SK-N-SH treated with all-trans-retinoic acid at 6 μM for 48 hours (cell line): ENCODE measurements around the gene C5.

Experiments used
- ATAC-seq: fragments of 200-7000 bp; cut with Tn5 transposase; 3 replicates; pipeline ENCODE4 v1.9.1; 2020; ENCODE audit warnings: mild to moderate bottlenecking, moderate library complexity
- ARNTL ChIP-seq: fragments of 450-650 bp; formaldehyde crosslinking; IDR thresholded peaks from 2 replicates; pipeline ENCODE4 v1.5.0; 2020; ENCODE audit warnings: low read depth, mild to moderate bottlenecking, moderate library complexity, borderline replicate concordance
- BACH2 ChIP-seq: fragments of 250-450 bp; sonication (Bioruptor Pico); IDR thresholded peaks from 2 replicates; pipeline ENCODE4 v1.9.0; 2021; ENCODE audit warnings: mild to moderate bottlenecking, borderline replicate concordance
- CSDC2 ChIP-seq: fragments of 250-450 bp; sonication (Bioruptor Pico); IDR thresholded peaks from 2 replicates; pipeline ENCODE4 v1.5.0; 2020; ENCODE audit warnings: mild to moderate bottlenecking, moderate library complexity
- ESRRG ChIP-seq: fragments of 250-450 bp; sonication (Bioruptor Pico); IDR thresholded peaks from 2 replicates; pipeline ENCODE4 v1.6.1; 2021; ENCODE audit warnings: mild to moderate bottlenecking
- GLIS3 ChIP-seq: fragments of 250-450 bp; sonication (Bioruptor Pico); IDR thresholded peaks from 2 replicates; pipeline ENCODE4 v1.5.0; 2020; ENCODE audit warnings: mild to moderate bottlenecking, moderate library complexity
- ISL1 ChIP-seq: fragments of 250-450 bp; sonication (Bioruptor Pico); IDR thresholded peaks from 2 replicates; pipeline ENCODE4 v2.1.2; 2022; ENCODE audit warnings: mild to moderate bottlenecking, moderate library complexity
- OSR1 ChIP-seq: fragments of 250-450 bp; sonication (Bioruptor Pico); IDR thresholded peaks from 2 replicates; pipeline ENCODE4 v1.8.0; 2022; ENCODE audit warnings: moderate library complexity, mild to moderate bottlenecking, inconsistent platforms
- PPARA ChIP-seq: fragments of 250-450 bp; sonication (Bioruptor Pico); IDR thresholded peaks from 2 replicates; pipeline ENCODE4 v1.5.0; 2020; ENCODE audit warnings: mild to moderate bottlenecking, borderline replicate concordance
- RARB ChIP-seq: fragments of 250-450 bp; sonication (Bioruptor Pico); IDR thresholded peaks from 2 replicates; pipeline ENCODE4 v1.8.0; 2021; ENCODE audit warnings: mild to moderate bottlenecking, moderate library complexity
- SNAI2 ChIP-seq: fragments of 250-450 bp; sonication (Bioruptor Pico); IDR thresholded peaks from 2 replicates; pipeline ENCODE4 v1.5.0; 2020; ENCODE audit warnings: mild to moderate bottlenecking, moderate library complexity
- TCF4 ChIP-seq: fragments of 250-450 bp; sonication (Bioruptor Pico); IDR thresholded peaks from 2 replicates; pipeline ENCODE4 v1.8.0; 2021; ENCODE audit warnings: mild to moderate bottlenecking, moderate library complexity, borderline replicate concordance
- TOX ChIP-seq: fragments of 250-450 bp; sonication (Bioruptor Pico); IDR thresholded peaks from 2 replicates; pipeline ENCODE4 v1.8.0; 2021; ENCODE audit warnings: mild to moderate bottlenecking, moderate library complexity, borderline replicate concordance
- ZC3H10 ChIP-seq: fragments of 250-450 bp; sonication (Bioruptor Pico); IDR thresholded peaks from 2 replicates; pipeline ENCODE4 v1.5.1; 2021; ENCODE audit warnings: mild to moderate bottlenecking, moderate library complexity
- ZFP3 ChIP-seq: fragments of 250-450 bp; sonication (Bioruptor Pico); IDR thresholded peaks from 2 replicates; pipeline ENCODE4 v1.5.0; 2020; ENCODE audit warnings: mild to moderate bottlenecking, moderate library complexity
- ZFP30 ChIP-seq: fragments of 450-650 bp; formaldehyde crosslinking; IDR thresholded peaks from 2 replicates; pipeline ENCODE4 v1.5.0; 2022; ENCODE audit warnings: mild to moderate bottlenecking, moderate library complexity
- ZNF565 ChIP-seq: fragments of 450-650 bp; formaldehyde crosslinking; conservative IDR thresholded peaks from 2 replicates; pipeline ENCODE4 v1.5.0; 2020; ENCODE audit warnings: low read depth, mild to moderate bottlenecking, moderate library complexity
- ZNF70 ChIP-seq: fragments of 450-650 bp; formaldehyde crosslinking; IDR thresholded peaks from 2 replicates; pipeline ENCODE4 v1.5.0; 2020; ENCODE audit warnings: mild to moderate bottlenecking, moderate library complexity
- ZNF8 ChIP-seq: fragments of 450-650 bp; formaldehyde crosslinking; IDR thresholded peaks from 2 replicates; pipeline ENCODE4 v1.5.0; 2020; ENCODE audit warnings: mild to moderate bottlenecking, moderate library complexity
- TF ChIP-seq, protein P1 (sequence below): fragments of 250-450 bp; sonication (Bioruptor Pico); IDR thresholded peaks from 2 replicates; pipeline ENCODE4 v1.5.1; 2020; ENCODE audit warnings: low read depth, mild to moderate bottlenecking, moderate library complexity
- TF ChIP-seq, protein P2 (sequence below): fragments of 250-450 bp; sonication (Bioruptor Pico); IDR thresholded peaks from 2 replicates; pipeline ENCODE4 v1.8.0; 2020; ENCODE audit warnings: mild to moderate bottlenecking, moderate library complexity, borderline replicate concordance
- TF ChIP-seq, protein P3 (sequence below): fragments of 250-450 bp; sonication (Bioruptor Pico); IDR thresholded peaks from 2 replicates; pipeline ENCODE4 v1.8.0; 2021; ENCODE audit warnings: low read depth, mild to moderate bottlenecking, moderate library complexity, borderline replicate concordance

Gene C5

DNA sequence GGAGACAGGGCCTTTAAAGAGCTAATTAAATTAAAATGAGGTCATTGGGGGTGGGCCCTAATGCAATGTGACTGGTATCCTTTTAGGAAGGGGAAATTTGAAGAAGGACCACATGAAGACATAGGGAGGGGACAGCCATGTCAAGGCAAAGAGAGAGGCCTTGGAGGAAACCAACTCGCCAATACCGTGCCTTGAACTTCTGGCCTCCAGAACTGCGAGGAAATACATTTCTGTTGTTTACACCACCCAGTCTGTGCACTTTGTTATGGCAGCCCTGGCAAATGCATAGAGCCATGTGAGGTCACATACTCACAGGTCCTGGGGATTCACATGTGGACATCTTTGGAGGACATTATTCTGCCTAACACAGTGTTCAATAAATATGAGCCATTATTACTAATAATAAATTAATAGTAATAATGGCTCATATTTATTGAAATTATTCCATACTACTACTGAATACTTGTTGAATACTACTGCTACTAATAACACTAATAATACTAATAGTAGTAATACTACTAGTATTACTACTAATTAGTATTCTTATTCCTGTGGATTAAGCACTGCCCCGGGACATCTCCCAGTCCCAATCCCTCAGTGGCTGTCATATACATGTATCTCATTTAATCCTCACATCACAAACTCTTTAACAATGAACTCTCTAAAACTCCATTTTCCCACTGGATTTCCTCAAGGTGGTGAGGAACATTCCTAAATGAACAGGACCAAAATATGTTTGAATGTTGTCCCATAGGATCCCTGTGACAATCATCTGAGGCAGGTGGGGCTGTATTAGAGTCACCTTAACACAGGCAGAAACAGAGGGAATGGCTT lies 131.9 kb downstream of the C5 start (continued):
- no peak for TF ChIP-seq OSR1 (CRISPR knock-in tag)
- TF ChIP-seq ZFP30 (CRISPR knock-in tag): no peak
- no peak for TF ChIP-seq ARNTL (CRISPR knock-in tag)
- TF ChIP-seq ZC3H10 (CRISPR knock-in tag): no peak
- TF ChIP-seq ZNF8 (CRISPR knock-in tag): no peak
- no peak for TF ChIP-seq TCF4 (CRISPR knock-in tag)
- TF ChIP-seq, protein P1, sequence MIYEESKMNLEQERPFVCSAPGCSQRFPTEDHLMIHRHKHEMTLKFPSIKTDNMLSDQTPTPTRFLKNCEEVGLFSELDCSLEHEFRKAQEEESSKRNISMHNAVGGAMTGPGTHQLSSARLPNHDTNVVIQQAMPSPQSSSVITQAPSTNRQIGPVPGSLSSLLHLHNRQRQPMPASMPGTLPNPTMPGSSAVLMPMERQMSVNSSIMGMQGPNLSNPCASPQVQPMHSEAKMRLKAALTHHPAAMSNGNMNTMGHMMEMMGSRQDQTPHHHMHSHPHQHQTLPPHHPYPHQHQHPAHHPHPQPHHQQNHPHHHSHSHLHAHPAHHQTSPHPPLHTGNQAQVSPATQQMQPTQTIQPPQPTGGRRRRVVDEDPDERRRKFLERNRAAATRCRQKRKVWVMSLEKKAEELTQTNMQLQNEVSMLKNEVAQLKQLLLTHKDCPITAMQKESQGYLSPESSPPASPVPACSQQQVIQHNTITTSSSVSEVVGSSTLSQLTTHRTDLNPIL (CRISPR knock-in tag): no peak
- TF ChIP-seq ZNF70 (CRISPR knock-in tag): no peak
- no peak for TF ChIP-seq SNAI2

DNA sequence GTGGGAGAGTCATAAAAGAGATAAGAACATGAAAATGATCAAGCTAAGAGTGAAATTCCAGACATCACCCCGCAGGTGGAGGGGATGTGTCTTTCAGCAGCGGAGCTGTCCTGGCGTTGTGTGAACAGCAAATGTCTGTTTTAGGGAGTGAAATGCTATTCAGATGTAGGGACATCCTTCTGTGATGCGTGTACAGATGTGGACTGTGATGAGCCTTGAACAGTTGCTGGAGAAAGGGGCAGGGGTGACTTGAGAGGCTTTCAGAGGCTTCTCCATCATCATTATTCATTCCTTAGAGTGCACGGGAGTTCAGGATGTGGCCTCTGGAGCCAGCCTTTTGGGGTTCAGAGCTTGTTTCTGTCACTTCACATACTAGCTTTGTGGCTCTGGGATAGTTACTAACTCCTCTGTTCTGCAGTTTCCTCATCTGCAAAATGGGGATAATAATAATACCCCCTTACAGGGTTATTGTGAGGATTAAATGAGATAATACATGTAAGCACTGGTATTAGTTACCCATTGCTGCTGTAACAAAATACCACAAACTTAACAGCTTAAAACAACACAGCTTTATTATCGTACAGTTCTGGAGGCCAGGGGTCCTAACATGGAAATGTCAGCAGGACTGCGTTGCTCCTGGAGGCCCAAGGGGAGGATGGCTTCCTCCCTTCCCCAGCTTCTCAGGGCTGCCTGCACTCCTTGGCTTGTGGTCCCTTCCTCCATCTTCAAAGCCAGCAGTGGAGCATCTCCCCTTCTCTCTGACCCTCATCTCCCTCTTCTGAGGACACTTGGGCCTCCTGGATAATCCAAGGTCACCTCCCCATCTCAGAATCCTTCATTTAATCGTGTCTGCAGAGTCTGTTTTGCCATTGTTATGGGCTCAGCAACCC lies 132.8 kb downstream of the C5 start:
- TF ChIP-seq GLIS3 (CRISPR knock-in tag) (no peak), RARB (CRISPR knock-in tag) (no peak), ARNTL (CRISPR knock-in tag) (no peak), ZFP30 (CRISPR knock-in tag) (no peak), TCF4 (CRISPR knock-in tag) (no peak), SNAI2 (no peak), BACH2 (CRISPR knock-in tag) (no peak), ZNF565 (CRISPR knock-in tag) (no peak)
- TF ChIP-seq, protein P1 (CRISPR knock-in tag): no peak
- TF ChIP-seq, protein P2, sequence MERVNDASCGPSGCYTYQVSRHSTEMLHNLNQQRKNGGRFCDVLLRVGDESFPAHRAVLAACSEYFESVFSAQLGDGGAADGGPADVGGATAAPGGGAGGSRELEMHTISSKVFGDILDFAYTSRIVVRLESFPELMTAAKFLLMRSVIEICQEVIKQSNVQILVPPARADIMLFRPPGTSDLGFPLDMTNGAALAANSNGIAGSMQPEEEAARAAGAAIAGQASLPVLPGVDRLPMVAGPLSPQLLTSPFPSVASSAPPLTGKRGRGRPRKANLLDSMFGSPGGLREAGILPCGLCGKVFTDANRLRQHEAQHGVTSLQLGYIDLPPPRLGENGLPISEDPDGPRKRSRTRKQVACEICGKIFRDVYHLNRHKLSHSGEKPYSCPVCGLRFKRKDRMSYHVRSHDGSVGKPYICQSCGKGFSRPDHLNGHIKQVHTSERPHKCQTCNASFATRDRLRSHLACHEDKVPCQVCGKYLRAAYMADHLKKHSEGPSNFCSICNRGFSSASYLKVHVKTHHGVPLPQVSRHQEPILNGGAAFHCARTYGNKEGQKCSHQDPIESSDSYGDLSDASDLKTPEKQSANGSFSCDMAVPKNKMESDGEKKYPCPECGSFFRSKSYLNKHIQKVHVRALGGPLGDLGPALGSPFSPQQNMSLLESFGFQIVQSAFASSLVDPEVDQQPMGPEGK (CRISPR knock-in tag): no peak
- ATAC-seq: no peak

DNA sequence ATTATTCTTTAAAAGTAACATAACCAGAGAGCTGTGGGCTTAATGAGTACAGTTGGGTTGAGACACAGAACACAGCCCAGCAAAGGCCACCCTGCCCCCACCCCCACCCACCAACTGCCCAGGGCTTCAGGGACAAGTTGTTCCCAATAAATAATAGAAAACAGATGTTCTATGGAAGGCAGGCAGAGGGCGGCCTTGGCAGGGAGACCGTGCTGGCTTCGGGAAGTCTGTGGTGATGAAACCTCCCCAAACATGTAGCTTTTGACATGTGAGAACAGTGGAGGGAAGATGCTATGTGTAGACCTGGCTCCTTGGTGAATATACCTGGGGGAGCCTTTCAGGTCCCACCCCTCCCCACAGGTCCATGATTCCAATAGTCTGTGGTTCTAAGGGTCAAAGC lies 133.5 kb downstream of the C5 start:
- peak; percentile 68 for ATAC-seq
- 0 out of 2 replicates have a peak, but pooled peaks have one; percentile 41 for TF ChIP-seq TCF4 (CRISPR knock-in tag)
- TF ChIP-seq, protein P3, sequence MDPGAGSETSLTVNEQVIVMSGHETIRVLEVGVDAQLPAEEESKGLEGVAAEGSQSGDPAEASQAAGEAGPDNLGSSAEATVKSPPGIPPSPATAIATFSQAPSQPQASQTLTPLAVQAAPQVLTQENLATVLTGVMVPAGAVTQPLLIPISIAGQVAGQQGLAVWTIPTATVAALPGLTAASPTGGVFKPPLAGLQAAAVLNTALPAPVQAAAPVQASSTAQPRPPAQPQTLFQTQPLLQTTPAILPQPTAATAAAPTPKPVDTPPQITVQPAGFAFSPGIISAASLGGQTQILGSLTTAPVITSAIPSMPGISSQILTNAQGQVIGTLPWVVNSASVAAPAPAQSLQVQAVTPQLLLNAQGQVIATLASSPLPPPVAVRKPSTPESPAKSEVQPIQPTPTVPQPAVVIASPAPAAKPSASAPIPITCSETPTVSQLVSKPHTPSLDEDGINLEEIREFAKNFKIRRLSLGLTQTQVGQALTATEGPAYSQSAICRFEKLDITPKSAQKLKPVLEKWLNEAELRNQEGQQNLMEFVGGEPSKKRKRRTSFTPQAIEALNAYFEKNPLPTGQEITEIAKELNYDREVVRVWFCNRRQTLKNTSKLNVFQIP (CRISPR knock-in tag): no peak

DNA sequence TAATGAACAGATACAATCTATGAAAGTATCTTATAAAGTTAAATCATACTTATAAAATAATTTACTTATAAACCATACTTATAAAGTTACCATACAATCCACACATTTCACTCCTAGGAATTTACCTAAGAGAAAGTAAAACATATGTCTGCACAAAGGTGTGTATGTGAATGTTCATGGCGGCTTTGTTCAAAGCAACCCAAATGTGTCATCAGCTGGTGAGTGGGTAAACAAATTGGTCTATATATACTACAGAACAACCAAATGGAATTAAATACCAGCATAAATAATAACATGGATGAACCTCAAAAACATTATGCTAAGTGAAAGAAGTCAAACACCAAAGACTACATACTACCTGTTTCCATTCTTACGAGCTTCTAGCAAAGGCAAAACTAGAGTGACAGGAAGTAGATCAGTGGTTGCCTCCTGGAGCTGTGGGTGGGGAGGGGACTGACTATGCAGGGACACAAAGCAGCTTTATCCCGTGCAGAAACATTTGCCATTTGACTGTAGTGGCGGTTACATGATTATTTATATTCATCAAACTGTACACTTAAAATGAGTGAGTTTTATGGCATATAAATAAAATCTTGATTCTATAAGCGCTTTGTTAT lies 134.1 kb downstream of the C5 start:
- TF ChIP-seq ZFP3 (CRISPR knock-in tag) (no peak), ZNF565 (CRISPR knock-in tag) (no peak), GLIS3 (CRISPR knock-in tag) (no peak), PPARA (CRISPR knock-in tag) (no peak), TOX (no peak), BACH2 (CRISPR knock-in tag) (no peak), CSDC2 (CRISPR knock-in tag) (no peak), SNAI2 (no peak), ZFP30 (CRISPR knock-in tag) (no peak), ESRRG (CRISPR knock-in tag) (no peak), OSR1 (CRISPR knock-in tag) (no peak), ISL1 (CRISPR knock-in tag) (no peak), ZNF70 (CRISPR knock-in tag) (no peak)
- TF ChIP-seq, protein P2 (CRISPR knock-in tag): no peak
- TF ChIP-seq, protein P1 (CRISPR knock-in tag): no peak
- ATAC-seq: no peak
